Keratinocyte (primary cell): ENCODE data around the gene CDCA3. TPM values are rescaled to one million over a fixed set of nuclear protein-coding genes. Genes with fewer than 3 reads are reported as not detected.

ENCODE experiments used
- DNase-seq: peaks from one replicate; pipeline ENCODE4 v3.0.0-alpha.2; 2011; ENCODE audit warnings: low read depth, missing footprints, low spot score
- FAIRE-seq: peaks from 2 replicates; lab custom pipeline; 2011; peaks lifted over from hg19 to GRCh38; lab: Jason Lieb, UNC
- H2AFZ ChIP-seq: 2 replicates; pipeline ENCODE4 v1.6.0; 2012; ENCODE audit warnings: low read length, control low read depth, inconsistent platforms; ENCODE audit not compliant: control insufficient read depth
- H3K27ac ChIP-seq: 2 replicates; pipeline ENCODE4 v1.5.1; 2011; ENCODE audit warnings: low read length; ENCODE audit not compliant: control insufficient read depth, insufficient read depth
- H3K27me3 ChIP-seq: 3 replicates; pipeline ENCODE4 v1.6.0; 2011; ENCODE audit warnings: low read length; ENCODE audit not compliant: control insufficient read depth, insufficient read depth; ENCODE audit errors: extremely low read depth
- H3K36me3 ChIP-seq, 2 experiments: 2 replicates in 1 of 2; 3 replicates in 1 of 2; pipeline ENCODE4 v1.5.1; 2011; ENCODE audit warnings: low read length in 2 of 2, mild to moderate bottlenecking in 1 of 2; ENCODE audit not compliant: control insufficient read depth in 2 of 2, insufficient read depth in 2 of 2; ENCODE audit errors: extremely low read depth in 1 of 2
- H3K4me1 ChIP-seq: 3 replicates; pipeline ENCODE4 v1.5.1; 2011; ENCODE audit warnings: low read length; ENCODE audit not compliant: control insufficient read depth, insufficient read depth; ENCODE audit errors: extremely low read depth
- H3K4me2 ChIP-seq: 3 replicates; pipeline ENCODE4 v1.6.0; 2011; ENCODE audit warnings: low read depth, low read length; ENCODE audit not compliant: control insufficient read depth, insufficient read depth; ENCODE audit errors: extremely low read depth
- H3K4me3 ChIP-seq, 3 experiments: fragments of 200-600 bp in 1 of 3; sonication (generic) in 1 of 3; 2 replicates in 2 of 3; 3 replicates in 1 of 3; pipeline ENCODE4 v1.5.1; 2011 to 2016; ENCODE audit warnings: low read length in 3 of 3, mild to moderate bottlenecking in 3 of 3, control low read depth in 2 of 3, inconsistent platforms in 1 of 3, low read depth in 1 of 3, mixed read lengths in 1 of 3, mixed run types in 1 of 3, moderate library complexity in 1 of 3; ENCODE audit not compliant: control insufficient read depth in 2 of 3, insufficient read depth in 2 of 3; ENCODE audit errors: extremely low read depth in 1 of 3
- H3K79me2 ChIP-seq: 2 replicates; pipeline ENCODE4 v1.6.0; 2012; ENCODE audit warnings: low read length; ENCODE audit not compliant: control insufficient read depth, insufficient read depth
- H3K9ac ChIP-seq: 3 replicates; pipeline ENCODE4 v1.6.0; 2011; ENCODE audit warnings: low read length; ENCODE audit not compliant: control insufficient read depth, insufficient read depth; ENCODE audit errors: extremely low read depth
- H3K9me1 ChIP-seq: 3 replicates; pipeline ENCODE4 v1.6.0; 2011; ENCODE audit warnings: low read length; ENCODE audit not compliant: control insufficient read depth, insufficient read depth; ENCODE audit errors: extremely low read depth
- H3K9me3 ChIP-seq: 2 replicates; pipeline ENCODE4 v1.5.1; 2012; ENCODE audit warnings: low read depth, low read length; ENCODE audit not compliant: control insufficient read depth
- H4K20me1 ChIP-seq: 3 replicates; pipeline ENCODE4 v1.6.0; 2011; ENCODE audit warnings: low read length; ENCODE audit not compliant: control insufficient read depth, insufficient read depth; ENCODE audit errors: extremely low read depth
- CTCF ChIP-seq, 3 experiments: IDR thresholded peaks in 1 of 3; conservative IDR thresholded peaks in 1 of 3; optimal IDR thresholded peaks in 1 of 3; 2 replicates in 2 of 3; 3 replicates in 1 of 3; pipeline versions ENCODE3 to v1.5.1; 2011; ENCODE audit warnings: low read length in 3 of 3, mild to moderate bottlenecking in 3 of 3, moderate library complexity in 2 of 3, control low read depth in 1 of 3, inconsistent platforms in 1 of 3; ENCODE audit not compliant: insufficient read depth in 2 of 3; ENCODE audit errors: extremely low read depth in 1 of 3
- EZH2 ChIP-seq: IDR thresholded peaks from one replicate; pipeline ENCODE4 v1.6.1; 2012; ENCODE audit warnings: inconsistent platforms, mild to moderate bottlenecking, low read length, moderate library complexity
- dilution Hi-C: fragments of 300-500 bp; cut with MboI; formaldehyde crosslinking; loops from one replicate; pipeline ENCODE4 v1.7.0; 2020; ENCODE audit warnings: low sequenced_read_pairs; ENCODE audit not compliant: extremely low pct_ligation_motif_present
- polyA plus RNA-seq, 5 experiments: library from polyadenylated mRNA; depleted of rRNA in 3 of 5; stranded (reverse) in 3 of 5; stranded (forward) in 1 of 5; unstranded in 1 of 5; fragments of >200 nt; gene quantifications; 1 replicate in 1 of 5; 2 replicates in 3 of 5; 3 replicates in 1 of 5; pipeline versions ENCODE4 v1.2.1 to v1.2.3, GENCODE V29; 2011 to 2012; ENCODE audit warnings: missing spikeins in 2 of 5, low read depth in 1 of 5, low replicate concordance in 1 of 5

CDCA3 gene
- polyA plus RNA-seq, 1 donor (not counting 4 experiments of a cell fraction or from before 2014, with no cell fraction given), result 15.0 TPM

GRCh38 chr12:6825398-6826124, 25.5 kb downstream of the CDCA3 start:
- Histone ChIP-seq H3K4me3 (peak overlapping the region in 1 of 3 experiments; percentile 37), H3K27me3 (peaks cover 73% of the 10 kb centered on the region), H3K9ac (no peak overlapping the region), H3K79me2 (no peaks in the 10 kb centered on the region), H3K36me3 (no peaks in the 10 kb centered on the region), H3K9me3 (no peaks in the 10 kb centered on the region), H2AFZ (peak overlapping the region; percentile 40), H4K20me1 (no peaks in the 10 kb centered on the region), H3K27ac (no peak overlapping the region), H3K9me1 (no peaks in the 10 kb centered on the region), H3K4me1 (peaks cover 12% of the 10 kb centered on the region), H3K4me2 (peak overlapping the region; percentile 56)
- peak; percentile 40 for DNase-seq
- dilution Hi-C loops, result no loop called here
- FAIRE-seq, result peak; percentile 86
- TF ChIP-seq CTCF (optimal IDR thresholded peaks at IDR 0.05 in 1 of 3, IDR thresholded peaks at IDR 0.05 in 1 of 3, conservative IDR thresholded peaks at IDR 0.05 in 1 of 3; ENCODE audit: extremely low read depth in 1 of 3, insufficient read depth in 2 of 3, low read length in 3 of 3) (peak in 2 of 3 experiments; percentile 94 to 96), EZH2 (peak; percentile 32)

GRCh38 chr12:6824901-6825381, 26.1 kb downstream of the CDCA3 start:
- TF ChIP-seq CTCF (optimal IDR thresholded peaks at IDR 0.05 in 1 of 3, IDR thresholded peaks at IDR 0.05 in 1 of 3, conservative IDR thresholded peaks at IDR 0.05 in 1 of 3; ENCODE audit: extremely low read depth in 1 of 3, insufficient read depth in 2 of 3, low read length in 3 of 3), result no peak
- TF ChIP-seq EZH2, result peak; percentile 18
- Histone ChIP-seq H3K79me2 (no peaks in the 10 kb centered on the region), H3K36me3 (no peaks in the 10 kb centered on the region), H3K27ac (no peak overlapping the region), H3K9me3 (no peaks in the 10 kb centered on the region), H3K27me3 (peaks cover 74% of the 10 kb centered on the region), H3K4me2 (peak overlapping the region; percentile 56), H3K9ac (no peak overlapping the region), H2AFZ (no peak overlapping the region), H3K4me3 (peak overlapping the region in 1 of 3 experiments; percentile 37), H3K4me1 (peaks cover 12% of the 10 kb centered on the region), H3K9me1 (no peaks in the 10 kb centered on the region), H4K20me1 (no peaks in the 10 kb centered on the region)
- dilution Hi-C loops, result no loop called here
- peak; percentile 5 for FAIRE-seq
- no peak for DNase-seq
